Measurements from ENCODE around the gene SYMPK.

SYMPK gene

GRCh38 chr19:45828523-45828922 lies 34.4 kb downstream of the SYMPK start:
- TF ChIP-seq CTCF (IDR thresholded peaks at IDR 0.05; ENCODE audit: insufficient read depth, low read depth, low read length, missing control alignments), result no peak
- H3K4me3 ChIP-seq (ENCODE audit: low read depth, low read length), result no peak overlapping the region
- no peak for DNase-seq (ENCODE audit: low read depth)

- H3K4me3 ChIP-seq (ENCODE audit: low read depth, low read length), result no peak overlapping the region
- no peak for DNase-seq (ENCODE audit: low read depth)
- TF ChIP-seq CTCF (IDR thresholded peaks at IDR 0.05; ENCODE audit: insufficient read depth, low read depth, low read length, missing control alignments), result no peak
Measured at GRCh38 chr19:45827459-45828093, 35.4 kb downstream of the SYMPK start.

GRCh38 chr19:45826934-45827333 lies 36.0 kb downstream of the SYMPK start:
- no peak for DNase-seq (ENCODE audit: low read depth)
- no peak for TF ChIP-seq CTCF (IDR thresholded peaks at IDR 0.05; ENCODE audit: insufficient read depth, low read depth, low read length, missing control alignments)
- no peak overlapping the region for H3K4me3 ChIP-seq (ENCODE audit: low read depth, low read length)

- no peak for DNase-seq (ENCODE audit: low read depth)
Measured at GRCh38 chr19:45825917-45826893, 36.7 kb downstream of the SYMPK start.

GRCh38 chr19:45825263-45825605 lies 37.7 kb downstream of the SYMPK start:
- no peak overlapping the region for H3K4me3 ChIP-seq (ENCODE audit: low read depth, low read length)
- TF ChIP-seq CTCF (IDR thresholded peaks at IDR 0.05; ENCODE audit: insufficient read depth, low read depth, low read length, missing control alignments), result no peak
- DNase-seq (ENCODE audit: low read depth), result no peak

More at GRCh38 chr19:45825917-45826893, 36.7 kb downstream of the SYMPK start:
- TF ChIP-seq CTCF (IDR thresholded peaks at IDR 0.05; ENCODE audit: insufficient read depth, low read depth, low read length, missing control alignments), result no peak
- H3K4me3 ChIP-seq (ENCODE audit: low read depth, low read length), result no peak overlapping the region

GRCh38 chr19:45824531-45825262 lies 38.2 kb downstream of the SYMPK start:
- DNase-seq (ENCODE audit: low read depth), result no peak
- H3K4me3 ChIP-seq (ENCODE audit: low read depth, low read length), result no peak overlapping the region
- no peak for TF ChIP-seq CTCF (IDR thresholded peaks at IDR 0.05; ENCODE audit: insufficient read depth, low read depth, low read length, missing control alignments)

Measured in GM12865 (cell line).